Calu3 (cell line): Measurements from ENCODE around the gene SCML1. TPM values are rescaled to one million over a fixed set of nuclear protein-coding genes. Genes with fewer than 3 reads are reported as not detected.

Experiments
- BruUV-seq: library from RNA; stranded (reverse); fragments of 400-500 nt; replicated peaks from 2 replicates; lab custom pipeline; 2021; lab: Mats Ljungman, UMichigan
- CTCF ChIA-PET: fragments of 300-600 bp; sonication (Branson Sonifier 250); formaldehyde crosslinking; loops from one replicate; lab custom pipeline; 2022; ENCODE audit warnings: antibody characterized with exemption; lab: Charles Lee
- DNase-seq: peaks from one replicate; pipeline ENCODE4 v3.0.0; 2022
- H3K27ac Mint-ChIP-seq: one replicate; pipeline ENCODE4 v1.8.0; 2022; ENCODE audit warnings: mixed read lengths; ENCODE audit not compliant: unreplicated experiment
- H3K27me3 Mint-ChIP-seq: one replicate; pipeline ENCODE4 v1.8.0; 2022; ENCODE audit warnings: mixed read lengths; ENCODE audit not compliant: unreplicated experiment
- H3K36me3 Mint-ChIP-seq: one replicate; pipeline ENCODE4 v1.8.0; 2022; ENCODE audit warnings: mild to moderate bottlenecking, moderate library complexity, mixed read lengths; ENCODE audit not compliant: insufficient read depth, unreplicated experiment
- H3K4me1 Mint-ChIP-seq: one replicate; pipeline ENCODE4 v1.8.0; 2022; ENCODE audit warnings: mild to moderate bottlenecking, low read depth, mixed read lengths; ENCODE audit not compliant: unreplicated experiment
- H3K4me3 Mint-ChIP-seq: one replicate; pipeline ENCODE4 v1.8.0; 2022; ENCODE audit warnings: mild to moderate bottlenecking, low read depth, moderate library complexity, mixed read lengths; ENCODE audit not compliant: unreplicated experiment
- H3K9me3 Mint-ChIP-seq: one replicate; pipeline ENCODE4 v1.8.0; 2022; ENCODE audit warnings: low read depth, mixed read lengths; ENCODE audit not compliant: unreplicated experiment
- intact Hi-C: fragments of 100-400 bp; cut with micrococcal nuclease; formaldehyde crosslinking; loops from one replicate; pipeline ENCODE4 v1.10.0; 2022; ENCODE audit not compliant: unreplicated experiment
- total RNA-seq: library from RNA; stranded (reverse); gene quantifications from 2 replicates; pipeline ENCODE4 v1.2.3, GENCODE V29; 2022
- TF ChIP-seq, protein P1 (sequence below): fragments of 200-600 bp; IDR thresholded peaks from one replicate; pipeline ENCODE4 v1.8.0; 2022; ENCODE audit warnings: antibody characterized with exemption; ENCODE audit not compliant: unreplicated experiment

The SCML1 gene
- total RNA-seq, 1 experiment from 2014 or later: 14.4 TPM

DNA sequence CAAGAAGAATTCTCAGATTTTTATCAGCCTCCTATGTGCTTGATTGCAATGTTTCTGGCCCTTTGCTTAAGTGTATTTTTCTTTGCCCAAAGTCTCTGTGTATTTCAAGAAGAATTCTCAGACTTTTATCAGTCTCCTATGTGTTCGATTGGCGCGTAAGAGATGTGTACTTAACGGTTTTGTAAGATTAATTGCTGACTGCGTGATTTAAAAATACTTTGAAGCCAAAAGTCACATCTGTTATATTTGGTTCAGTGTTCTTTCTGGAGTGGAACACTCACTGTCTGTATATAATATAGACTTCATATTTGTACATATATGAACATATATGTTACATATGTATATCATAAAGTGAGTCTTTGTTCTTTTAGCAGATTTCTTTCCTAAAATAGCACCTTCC is 11.4 kb downstream of the SCML1 start:
- TF ChIP-seq, protein P1, sequence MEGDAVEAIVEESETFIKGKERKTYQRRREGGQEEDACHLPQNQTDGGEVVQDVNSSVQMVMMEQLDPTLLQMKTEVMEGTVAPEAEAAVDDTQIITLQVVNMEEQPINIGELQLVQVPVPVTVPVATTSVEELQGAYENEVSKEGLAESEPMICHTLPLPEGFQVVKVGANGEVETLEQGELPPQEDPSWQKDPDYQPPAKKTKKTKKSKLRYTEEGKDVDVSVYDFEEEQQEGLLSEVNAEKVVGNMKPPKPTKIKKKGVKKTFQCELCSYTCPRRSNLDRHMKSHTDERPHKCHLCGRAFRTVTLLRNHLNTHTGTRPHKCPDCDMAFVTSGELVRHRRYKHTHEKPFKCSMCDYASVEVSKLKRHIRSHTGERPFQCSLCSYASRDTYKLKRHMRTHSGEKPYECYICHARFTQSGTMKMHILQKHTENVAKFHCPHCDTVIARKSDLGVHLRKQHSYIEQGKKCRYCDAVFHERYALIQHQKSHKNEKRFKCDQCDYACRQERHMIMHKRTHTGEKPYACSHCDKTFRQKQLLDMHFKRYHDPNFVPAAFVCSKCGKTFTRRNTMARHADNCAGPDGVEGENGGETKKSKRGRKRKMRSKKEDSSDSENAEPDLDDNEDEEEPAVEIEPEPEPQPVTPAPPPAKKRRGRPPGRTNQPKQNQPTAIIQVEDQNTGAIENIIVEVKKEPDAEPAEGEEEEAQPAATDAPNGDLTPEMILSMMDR: no peak

DNA sequence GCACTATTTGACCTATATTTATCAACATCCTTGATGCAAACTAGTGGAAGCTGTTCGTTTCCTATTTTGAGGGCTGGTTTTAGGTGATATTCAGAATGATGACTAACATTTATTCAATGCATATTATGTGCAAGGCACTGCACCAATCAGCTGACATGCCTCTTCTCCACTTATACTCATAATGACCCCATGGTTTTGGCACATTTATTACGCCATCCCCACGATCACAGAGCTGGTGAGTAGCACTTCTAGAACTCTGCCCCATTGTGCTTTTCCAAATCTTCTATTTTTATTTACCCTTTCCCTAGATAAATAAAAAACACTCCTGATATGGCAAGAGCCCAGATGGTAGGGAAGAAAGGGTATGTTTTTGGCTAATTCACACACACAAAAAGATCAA is 13.1 kb downstream of the SCML1 start:
- H3K27ac Mint-ChIP-seq: no peak overlapping the region
- BruUV-seq: no TSS peak
- DNase-seq: no peak
- H3K4me1 Mint-ChIP-seq: peaks cover 18% of the 10 kb centered on the region
- TF ChIP-seq, protein P1: no peak
- H3K9me3 Mint-ChIP-seq: no peaks in the 10 kb centered on the region
- intact Hi-C loops: no loop called here
- H3K27me3 Mint-ChIP-seq: no peaks in the 10 kb centered on the region
- CTCF ChIA-PET: no interaction called here
- no peaks in the 10 kb centered on the region for H3K36me3 Mint-ChIP-seq
- no peak overlapping the region for H3K4me3 Mint-ChIP-seq

More for the DNA sequence above, 11.4 kb downstream of the SCML1 start:
- Mint-ChIP-seq H3K36me3 (no peaks in the 10 kb centered on the region), H3K9me3 (no peaks in the 10 kb centered on the region), H3K4me1 (peaks cover 18% of the 10 kb centered on the region), H3K27me3 (no peaks in the 10 kb centered on the region), H3K4me3 (no peak overlapping the region), H3K27ac (no peak overlapping the region)
- CTCF ChIA-PET: no interaction called here
- DNase-seq: no peak
- intact Hi-C loops: loop anchor here (10.0 kb wide), 1 partner anchor 126 kb away; no protein-coding TSS in a partner anchor
- no TSS peak for BruUV-seq

DNA sequence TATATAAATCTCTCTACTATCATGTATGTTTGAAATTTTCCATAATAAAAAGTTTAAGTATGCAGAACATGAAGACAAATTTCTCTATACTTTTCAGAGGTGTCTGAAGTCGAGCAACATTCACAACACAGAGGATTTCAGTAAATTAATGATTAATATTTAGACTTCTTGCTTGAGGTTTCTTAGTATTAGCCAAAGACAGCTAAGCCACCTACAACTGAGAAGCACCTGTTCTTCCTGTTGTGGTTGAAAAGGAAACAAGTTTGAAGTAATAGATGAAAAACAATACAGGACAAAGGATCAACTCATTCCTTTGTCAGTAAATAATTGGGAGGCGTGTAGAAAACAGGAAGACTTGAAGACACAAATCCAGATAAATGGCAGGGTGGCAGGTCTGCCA is 21.1 kb downstream of the SCML1 start:
- DNase-seq: no peak
- Mint-ChIP-seq H3K36me3 (no peaks in the 10 kb centered on the region), H3K27ac (no peak overlapping the region), H3K27me3 (no peaks in the 10 kb centered on the region), H3K9me3 (no peaks in the 10 kb centered on the region), H3K4me1 (no peaks in the 10 kb centered on the region), H3K4me3 (no peak overlapping the region)
- BruUV-seq: no TSS peak
- intact Hi-C loops: no loop called here
- CTCF ChIA-PET: no interaction called here
- TF ChIP-seq, protein P1: no peak

DNA sequence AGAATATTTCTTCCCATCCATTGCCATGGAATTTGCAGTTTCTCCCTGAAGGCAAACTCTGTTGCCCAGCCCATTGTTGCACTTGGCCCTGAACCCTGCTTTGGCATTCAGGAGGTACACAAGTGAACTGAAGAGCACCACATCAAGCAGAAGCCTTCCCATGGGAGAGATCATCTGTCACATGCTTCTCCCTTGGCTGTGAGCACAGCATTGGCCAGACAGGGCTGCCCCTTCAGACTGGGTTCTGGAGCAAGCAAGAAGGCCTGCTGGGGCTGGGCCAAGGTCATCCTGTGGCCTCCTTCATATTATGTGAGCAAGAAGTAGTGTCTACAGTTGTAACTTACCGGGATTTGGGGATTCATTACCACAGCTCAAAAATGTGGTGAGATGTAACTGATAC is 22.7 kb downstream of the SCML1 start:
- Mint-ChIP-seq H3K9me3 (no peaks in the 10 kb centered on the region), H3K4me1 (no peaks in the 10 kb centered on the region), H3K4me3 (no peak overlapping the region), H3K27ac (no peak overlapping the region), H3K36me3 (no peaks in the 10 kb centered on the region), H3K27me3 (no peaks in the 10 kb centered on the region)
- intact Hi-C loops: no loop called here
- TF ChIP-seq, protein P1: no peak
- no TSS peak for BruUV-seq
- CTCF ChIA-PET: no interaction called here
- DNase-seq: no peak
